ENCODE data around the gene ANKRD29.

Gene ANKRD29

GRCh38 chr18:23683155-23683554 is 20.4 kb upstream of the ANKRD29 start:
- Histone ChIP-seq H3K4me3 (ENCODE audit: low read depth, low read length) (no peak overlapping the region), H3K27ac (ENCODE audit: extremely low read depth, low read depth, low read length) (no peak overlapping the region), H3K36me3 (ENCODE audit: control insufficient read depth in 2 of 2, insufficient read depth in 1 of 2, low read length in 2 of 2) (no peaks in the 10 kb centered on the region), H3K4me1 (ENCODE audit: control insufficient read depth, insufficient read depth, low read length) (no peaks in the 10 kb centered on the region), H3K9me3 (ENCODE audit: control insufficient read depth, insufficient read depth, low read depth, low read length) (no peaks in the 10 kb centered on the region)
- ChIA-PET POLR2A (no interaction called here), CTCF (interaction anchor here (1.1 kb wide), 1 partner anchor 57 kb away, joined by 3 read pairs; no protein-coding TSS in a partner anchor)
- TF ChIP-seq HIC1 (tag by site-specific recombination; IDR thresholded peaks at IDR 0.05) (no peak), FEZF1 (tag by site-specific recombination; IDR thresholded peaks at IDR 0.05) (0 out of 2 replicates have a peak, but pooled peaks have one; percentile 16)

- Histone ChIP-seq H3K9me3 (ENCODE audit: control insufficient read depth, insufficient read depth, low read depth, low read length) (no peaks in the 10 kb centered on the region), H3K4me3 (ENCODE audit: low read depth, low read length) (no peak overlapping the region), H3K27ac (ENCODE audit: extremely low read depth, low read depth, low read length) (no peak overlapping the region), H3K4me1 (ENCODE audit: control insufficient read depth, insufficient read depth, low read length) (no peaks in the 10 kb centered on the region), H3K36me3 (ENCODE audit: control insufficient read depth in 2 of 2, insufficient read depth in 1 of 2, low read length in 2 of 2) (no peaks in the 10 kb centered on the region)
- ChIA-PET POLR2A (no interaction called here), CTCF (interaction anchor here (0.6 to 1.1 kb wide), 3 partner anchors 13 to 68 kb away, joined by 3 to 6 read pairs (median 5); no protein-coding TSS in a partner anchor)
- TF ChIP-seq ZNF837 (tag by site-specific recombination; IDR thresholded peaks at IDR 0.05) = no peak
- no peak for TF ChIP-seq KLF10 (tag by site-specific recombination; IDR thresholded peaks at IDR 0.05)
- no peak for TF ChIP-seq ZNF544 (tag by site-specific recombination; IDR thresholded peaks at IDR 0.05)
- TF ChIP-seq ZNF157 (tag by site-specific recombination; IDR thresholded peaks at IDR 0.05) = no peak
- no peak for TF ChIP-seq TCF7L2 (IDR thresholded peaks at IDR 0.05; ENCODE audit: borderline replicate concordance, low read depth, low read length)
- TF ChIP-seq ZNF585B (tag by site-specific recombination; IDR thresholded peaks at IDR 0.05) = no peak
- no peak for TF ChIP-seq ZNF266 (tag by site-specific recombination; IDR thresholded peaks at IDR 0.05; ENCODE audit: low read depth)
- TF ChIP-seq ZNF624 (tag by site-specific recombination; IDR thresholded peaks at IDR 0.05) = no peak
- no peak for TF ChIP-seq ZNF548 (tag by site-specific recombination; IDR thresholded peaks at IDR 0.05)
- no peak for TF ChIP-seq EGR2 (tag by site-specific recombination; IDR thresholded peaks at IDR 0.05; ENCODE audit: low read depth)
- no peak for TF ChIP-seq OVOL3 (tag by site-specific recombination; IDR thresholded peaks at IDR 0.05)
- no peak for TF ChIP-seq ZBTB20 (tag by site-specific recombination; IDR thresholded peaks at IDR 0.05)
- no peak for TF ChIP-seq ZNF354C (tag by site-specific recombination; IDR thresholded peaks at IDR 0.05; ENCODE audit: borderline replicate concordance, low read depth)
- TF ChIP-seq ZNF48 (tag by site-specific recombination; IDR thresholded peaks at IDR 0.05) = no peak
- TF ChIP-seq ZNF600 (tag by site-specific recombination; IDR thresholded peaks at IDR 0.05) = no peak
- TF ChIP-seq ZNF660 (tag by site-specific recombination; IDR thresholded peaks at IDR 0.05) = no peak
- no peak for TF ChIP-seq ELK4 (IDR thresholded peaks at IDR 0.05; ENCODE audit: borderline replicate concordance, low read depth, low read length)
Observed at GRCh38 chr18:23682472-23682871, 19.8 kb upstream of the ANKRD29 start.

- H3K9me3 ChIP-seq (ENCODE audit: control insufficient read depth, insufficient read depth, low read depth, low read length) = no peaks in the 10 kb centered on the region
- ChIA-PET POLR2A (no interaction called here), CTCF (interaction anchor here (0.6 to 1.1 kb wide), 5 partner anchors 13 to 67 kb away, joined by 3 to 6 read pairs (median 5); no protein-coding TSS in a partner anchor)
- TF ChIP-seq PRDM10 (tag by site-specific recombination; IDR thresholded peaks at IDR 0.05) = peak; percentile 55; the same call in 1 of the 2 replicates
- TF ChIP-seq ZNF311 (tag by site-specific recombination; IDR thresholded peaks at IDR 0.05; ENCODE audit: borderline replicate concordance) = no peak
- TF ChIP-seq GLIS1 (tag by site-specific recombination; IDR thresholded peaks at IDR 0.05) = peak; percentile 18; the same call in 1 of the 2 replicates
- no peak overlapping the region for H3K4me3 ChIP-seq (ENCODE audit: low read depth, low read length)
- H3K27ac ChIP-seq (ENCODE audit: extremely low read depth, low read depth, low read length) = no peak overlapping the region
- no peaks in the 10 kb centered on the region for H3K4me1 ChIP-seq (ENCODE audit: control insufficient read depth, insufficient read depth, low read length)
- H3K36me3 ChIP-seq (ENCODE audit: control insufficient read depth in 2 of 2, insufficient read depth in 1 of 2, low read length in 2 of 2) = no peaks in the 10 kb centered on the region
Observed at GRCh38 chr18:23682045-23682444, 19.3 kb upstream of the ANKRD29 start.

Data from HEK293 (cell line).